Liver (tissue), 9 donors: Measurements from ENCODE around the gene OTOP2. TPM values are rescaled to one million over a fixed set of nuclear protein-coding genes. Genes with fewer than 3 reads are reported as not detected.
"Not testable (repeated sequence)": the region's sequence is repeated elsewhere in the genome, so short reads cannot be mapped to it uniquely, and the experiment has no call there.

Source experiments
- DNase-seq: peaks from one replicate; pipeline ENCODE4 v3.0.0-alpha.2; 2017; ENCODE audit warnings: low spot score
- H3K27ac ChIP-seq, 2 donors: one replicate each; pipeline ENCODE4 v1.7.0; 2013; ENCODE audit warnings: inconsistent platforms in 2 of 2, low read length in 2 of 2, control low read depth in 1 of 2, low read depth in 1 of 2, mild to moderate bottlenecking in 1 of 2
- H3K27me3 ChIP-seq, 4 donors: one replicate each; pipeline versions ENCODE4 v1.6.1 to v1.7.0; 2013; ENCODE audit warnings: low read length in 3 of 4, inconsistent platforms in 1 of 4, mild to moderate bottlenecking in 1 of 4, moderate library complexity in 1 of 4; ENCODE audit not compliant: control insufficient read depth in 4 of 4, insufficient read depth in 4 of 4
- H3K36me3 ChIP-seq, 4 donors: one replicate each; pipeline versions ENCODE4 v1.6.1 to v1.7.0; 2013; ENCODE audit warnings: low read length in 3 of 4, mild to moderate bottlenecking in 3 of 4, low read depth in 1 of 4, moderate library complexity in 1 of 4; ENCODE audit not compliant: control insufficient read depth in 4 of 4, insufficient read depth in 3 of 4
- H3K4me1 ChIP-seq, 4 donors: one replicate each; pipeline versions ENCODE4 v1.6.1 to v1.7.0; 2013; ENCODE audit warnings: low read length in 3 of 4, mild to moderate bottlenecking in 3 of 4, moderate library complexity in 1 of 4; ENCODE audit not compliant: control insufficient read depth in 4 of 4, insufficient read depth in 4 of 4
- H3K4me3 ChIP-seq, 3 donors: one replicate each; pipeline versions ENCODE4 v1.6.1 to v1.7.0; 2013; ENCODE audit warnings: low read length in 3 of 3, control low read depth in 1 of 3, low read depth in 1 of 3, mild to moderate bottlenecking in 1 of 3
- H3K9ac ChIP-seq, 2 donors: one replicate each; pipeline ENCODE4 v1.7.0; 2013; ENCODE audit warnings: low read length in 2 of 2, mild to moderate bottlenecking in 2 of 2, moderate library complexity in 2 of 2, control low read depth in 1 of 2, low read depth in 1 of 2
- H3K9me3 ChIP-seq, 4 donors: one replicate each; pipeline versions ENCODE4 v1.6.1 to v1.7.0; 2013; ENCODE audit warnings: low read length in 3 of 4; ENCODE audit not compliant: control insufficient read depth in 4 of 4
- EGR1 ChIP-seq, 2 donors: IDR thresholded peaks; 2 replicates each; pipeline ENCODE4 v1.6.1; 2016 to 2018; ENCODE audit warnings: antibody characterized with exemption in 2 of 2, low read depth in 2 of 2
- FOXA1 ChIP-seq: IDR thresholded peaks from 2 replicates; pipeline ENCODE4 v1.6.1; 2016; ENCODE audit warnings: antibody characterized with exemption
- FOXA2 ChIP-seq: IDR thresholded peaks from 2 replicates; pipeline ENCODE4 v1.6.1; 2016; ENCODE audit warnings: antibody characterized with exemption
- HNF4A ChIP-seq, 2 donors: conservative IDR thresholded peaks; 2 replicates each; pipeline ENCODE4 v1.6.1; 2016; ENCODE audit warnings: antibody characterized with exemption in 2 of 2, mild to moderate bottlenecking in 2 of 2
- HNF4G ChIP-seq: IDR thresholded peaks from 2 replicates; pipeline ENCODE4 v1.6.1; 2016; ENCODE audit warnings: antibody characterized with exemption
- MAX ChIP-seq: IDR thresholded peaks from 2 replicates; pipeline ENCODE4 v1.6.1; 2016; ENCODE audit warnings: antibody characterized with exemption
- NR2F2 ChIP-seq: IDR thresholded peaks from 2 replicates; pipeline ENCODE4 v1.6.1; 2016; ENCODE audit warnings: antibody characterized with exemption
- TAF1 ChIP-seq: conservative IDR thresholded peaks from 2 replicates; pipeline ENCODE4 v1.6.1; 2016; ENCODE audit warnings: antibody characterized with exemption, mild to moderate bottlenecking
- YY1 ChIP-seq: IDR thresholded peaks from 2 replicates; pipeline ENCODE4 v1.6.1; 2016; ENCODE audit warnings: antibody characterized with exemption, mild to moderate bottlenecking
- WGBS: extraction: QIAGEN DNeasy Blood & Tissue Kit; methylation state at CpG from one replicate; pipeline ENCODE4 v1.1.7; 2013; 5-methylcytosine and 5-hydroxymethylcytosine counted together
- polyA plus RNA-seq, 2 donors: library from polyadenylated mRNA; stranded (reverse) in 1 of 2; unstranded in 1 of 2; fragments of 200-250 nt in 1 of 2; fragments of >200 nt in 1 of 2; fragmentation: Nextera tagmentation in 1 of 2; extraction: Ambion mirVana in 1 of 2; gene quantifications; one replicate each; pipeline versions ENCODE4 v1.2.1 to v1.2.3, GENCODE V29; 2013 to 2015
- total RNA-seq, 2 donors: library from RNA; depleted of rRNA; stranded (reverse); fragments of >200 nt; gene quantifications; one replicate each; pipeline ENCODE4 v1.2.3, GENCODE V29; 2014
- TF ChIP-seq, protein P1 (sequence below): IDR thresholded peaks from 2 replicates; pipeline ENCODE4 v1.6.1; 2016; ENCODE audit warnings: antibody characterized with exemption
- donor health status: healthy.
- donor health status: healthy.
- donor health status: healthy.
- donor health status: healthy.
- donor health status: healthy.

OTOP2 gene
- total and polyA plus RNA-seq, 4 donors: not detected

DNA sequence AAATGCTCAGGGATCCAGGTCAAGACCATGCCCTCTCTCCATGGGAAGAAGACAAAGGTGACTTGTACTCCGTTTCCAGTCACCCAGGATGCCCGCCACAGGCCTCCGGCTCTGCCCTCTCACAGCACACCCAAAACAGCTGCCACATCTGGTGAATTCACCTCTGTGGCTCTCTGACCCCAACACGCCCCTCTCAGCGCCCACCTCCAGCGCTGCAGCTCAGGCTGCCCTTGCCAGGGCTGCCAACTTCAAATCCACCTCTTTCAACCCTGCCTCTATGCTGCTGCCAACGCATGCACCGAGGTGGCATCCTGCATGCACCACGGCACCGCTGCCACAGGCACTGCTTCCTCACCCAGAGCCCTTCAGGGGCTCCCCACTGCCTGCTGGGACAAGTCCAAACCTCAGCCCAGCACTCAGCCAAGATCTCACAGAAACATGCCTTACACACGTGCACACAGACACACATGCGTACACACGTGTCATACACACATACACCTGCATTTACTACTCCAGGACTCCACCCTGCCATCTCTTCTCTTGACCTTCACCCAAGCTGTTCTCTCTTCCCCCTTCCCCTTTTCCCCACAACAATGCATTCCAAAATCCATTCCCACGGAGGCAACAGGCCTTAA, 41.0 kb downstream of the OTOP2 start:
- 87% methylated on average over 14 of the region's 14 CpGs for WGBS
- TF ChIP-seq TAF1 (no peak), HNF4G (no peak)
- H3K4me1 ChIP-seq: peaks cover 0 to 3% (median 1%) of the 10 kb centered on the region in 4 donors

GRCh38 chr17:74968361-74968780, 44.3 kb downstream of the OTOP2 start:
- Histone ChIP-seq H3K4me1 (peaks cover 4 to 12% (median 5%) of the 10 kb centered on the region in 4 donors), H3K9ac (no peak overlapping the region), H3K9me3 (no peaks in the 10 kb centered on the region), H3K36me3 (no peaks in the 10 kb centered on the region), H3K4me3 (no peak overlapping the region), H3K27me3 (peaks cover 0 to 3% (median 0%) of the 10 kb centered on the region in 4 donors), H3K27ac (no peak overlapping the region)
- WGBS: 77% methylated on average over 5 of the region's 5 CpGs
- DNase-seq: no peak
- TF ChIP-seq HNF4G (no peak), EGR1 (IDR thresholded peaks at IDR 0.05; ENCODE audit: low read depth in 2 of 2) (no peak), MAX (no peak), YY1 (no peak), NR2F2 (no peak), HNF4A (conservative IDR thresholded peaks at IDR 0.05) (no peak), FOXA2 (no peak), FOXA1 (no peak)
- TF ChIP-seq, protein P1, sequence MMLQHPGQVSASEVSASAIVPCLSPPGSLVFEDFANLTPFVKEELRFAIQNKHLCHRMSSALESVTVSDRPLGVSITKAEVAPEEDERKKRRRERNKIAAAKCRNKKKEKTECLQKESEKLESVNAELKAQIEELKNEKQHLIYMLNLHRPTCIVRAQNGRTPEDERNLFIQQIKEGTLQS: no peak

More for the DNA sequence above, 41.0 kb downstream of the OTOP2 start:
- Histone ChIP-seq H3K9me3 (no peaks in the 10 kb centered on the region), H3K27me3 (no peaks in the 10 kb centered on the region), H3K4me3 (no peak overlapping the region), H3K9ac (no peak overlapping the region), H3K36me3 (no peaks in the 10 kb centered on the region), H3K27ac (no peak overlapping the region)
- DNase-seq: no peak

- peaks cover 4 to 12% (median 5%) of the 10 kb centered on the region in 4 donors for H3K4me1 ChIP-seq
- not testable (repeated sequence) for DNase-seq, H3K27me3 ChIP-seq, H3K27ac ChIP-seq, H3K9ac ChIP-seq, H3K36me3 ChIP-seq, H3K9me3 ChIP-seq, H3K4me3 ChIP-seq
- 81% methylated on average over 5 of the region's 5 CpGs for WGBS
Measured at GRCh38 chr17:74969501-74969900, 45.4 kb downstream of the OTOP2 start.

GRCh38 chr17:74970395-74970794, 46.3 kb downstream of the OTOP2 start:
- H3K27ac ChIP-seq: no peak overlapping the region
- WGBS: 80% methylated on average over 3 of the region's 3 CpGs
- no peak overlapping the region for H3K4me3 ChIP-seq
- H3K4me1 ChIP-seq: peaks cover 4 to 12% (median 5%) of the 10 kb centered on the region in 4 donors
- no peaks in the 10 kb centered on the region for H3K9me3 ChIP-seq
- TF ChIP-seq TAF1 (no peak), NR2F2 (peak; percentile 71)
- H3K27me3 ChIP-seq: peaks cover 0 to 3% (median 0%) of the 10 kb centered on the region in 4 donors
- no peak overlapping the region for H3K9ac ChIP-seq
- DNase-seq: no peak
- H3K36me3 ChIP-seq: no peaks in the 10 kb centered on the region
